Activated B cell treated with CpG ODN at 0.5 μM for 24 hours (primary cell): ENCODE results near the gene FBXL22. TPM values are rescaled to one million over a fixed set of nuclear protein-coding genes. Genes with fewer than 3 reads are reported as not detected.
A peak's percentile ranks its signal among the peaks of the same experiment; 100 is the strongest.

ENCODE experiments used
- ATAC-seq: fragments of 200-7000 bp; cut with Tn5 transposase; one replicate; pipeline ENCODE4 v1.10.0; 2021; ENCODE audit warnings: low read depth, mild to moderate bottlenecking, moderate library complexity
- CTCF ChIA-PET: fragments of 350-600 bp; sonication (Branson Sonifier 250); formaldehyde crosslinking; loops from one replicate; lab custom pipeline; 2021; ENCODE audit warnings: antibody characterized with exemption; lab: Charles Lee
- POLR2A ChIA-PET: fragments of 350-600 bp; sonication (Branson Sonifier 250); formaldehyde crosslinking; loops from one replicate; lab custom pipeline; 2021; ENCODE audit warnings: antibody characterized with exemption; lab: Charles Lee
- DNase-seq: peaks from one replicate; pipeline ENCODE4 v3.0.0; 2022
- H3K27ac Mint-ChIP-seq: one replicate; pipeline ENCODE4 v1.8.0; 2020; ENCODE audit warnings: mixed read lengths
- H3K27me3 Mint-ChIP-seq: one replicate; pipeline ENCODE4 v1.8.0; 2021; ENCODE audit warnings: mixed read lengths
- H3K36me3 Mint-ChIP-seq: one replicate; pipeline ENCODE4 v1.8.0; 2021; ENCODE audit warnings: low read depth, mixed read lengths
- H3K4me1 Mint-ChIP-seq: one replicate; pipeline ENCODE4 v1.8.0; 2021; ENCODE audit warnings: mixed read lengths
- H3K4me3 Mint-ChIP-seq: one replicate; pipeline ENCODE4 v1.8.0; 2020; ENCODE audit warnings: mild to moderate bottlenecking, mixed read lengths
- H3K9me3 Mint-ChIP-seq: one replicate; pipeline ENCODE4 v1.8.0; 2020; ENCODE audit warnings: mixed read lengths
- intact Hi-C: fragments of 100-400 bp; cut with micrococcal nuclease; formaldehyde crosslinking; loops from one replicate; pipeline ENCODE4 v1.15.1; 2024
- total RNA-seq: library from RNA; stranded (reverse); gene quantifications from 2 replicates; pipeline ENCODE4 v1.2.3, GENCODE V29; 2022
- TF ChIP-seq, protein P1 (sequence below): fragments of 200-600 bp; IDR thresholded peaks from one replicate; pipeline ENCODE4 v1.8.0; 2022; ENCODE audit warnings: antibody characterized with exemption, mild to moderate bottlenecking

The FBXL22 gene
- total RNA-seq, 1 donor from 2014 or later, result 1.2 TPM

DNA sequence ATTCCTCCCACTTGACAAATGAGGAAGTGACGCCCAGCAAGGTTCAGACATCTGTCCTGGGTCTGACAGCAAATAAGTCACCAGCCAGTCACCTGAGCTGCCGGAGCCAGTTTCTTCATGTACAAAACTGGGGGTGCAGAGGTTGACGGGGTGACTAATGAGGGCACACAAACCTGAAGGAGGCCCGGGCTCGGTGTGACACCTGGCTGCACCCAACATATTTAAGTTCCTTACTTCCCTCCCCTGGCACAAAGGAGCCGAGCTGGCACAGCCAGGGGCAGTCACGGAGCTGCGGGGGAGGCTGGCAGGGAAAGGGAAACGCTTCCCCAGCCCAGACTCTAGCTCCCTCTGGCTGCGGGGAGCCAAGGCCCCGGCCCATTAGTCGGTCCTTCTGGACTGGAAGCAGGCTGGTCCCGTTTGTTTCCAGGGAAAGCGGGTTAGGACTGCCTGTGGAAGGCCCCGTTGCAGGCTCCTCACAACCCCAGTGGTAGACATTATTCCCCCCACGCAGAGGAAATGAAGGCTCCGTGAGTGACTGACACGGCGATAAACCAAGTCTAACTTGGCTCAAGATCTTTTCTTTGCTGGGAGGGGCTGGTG lies 2.3 kb downstream of the FBXL22 start:
- H3K27me3 Mint-ChIP-seq, result no peaks in the 10 kb centered on the region
- H3K36me3 Mint-ChIP-seq, result peaks cover 5% of the 10 kb centered on the region
- DNase-seq, result peak; percentile 53
- H3K27ac Mint-ChIP-seq, result peak overlapping the region; percentile 86
- CTCF ChIA-PET, result interaction anchor here (0.8 to 4.2 kb wide), 6 partner anchors 11 to 133 kb away, joined by 3 to 27 read pairs (median 4); no protein-coding TSS in a partner anchor
- H3K9me3 Mint-ChIP-seq, result no peaks in the 10 kb centered on the region
- TF ChIP-seq, protein P1, sequence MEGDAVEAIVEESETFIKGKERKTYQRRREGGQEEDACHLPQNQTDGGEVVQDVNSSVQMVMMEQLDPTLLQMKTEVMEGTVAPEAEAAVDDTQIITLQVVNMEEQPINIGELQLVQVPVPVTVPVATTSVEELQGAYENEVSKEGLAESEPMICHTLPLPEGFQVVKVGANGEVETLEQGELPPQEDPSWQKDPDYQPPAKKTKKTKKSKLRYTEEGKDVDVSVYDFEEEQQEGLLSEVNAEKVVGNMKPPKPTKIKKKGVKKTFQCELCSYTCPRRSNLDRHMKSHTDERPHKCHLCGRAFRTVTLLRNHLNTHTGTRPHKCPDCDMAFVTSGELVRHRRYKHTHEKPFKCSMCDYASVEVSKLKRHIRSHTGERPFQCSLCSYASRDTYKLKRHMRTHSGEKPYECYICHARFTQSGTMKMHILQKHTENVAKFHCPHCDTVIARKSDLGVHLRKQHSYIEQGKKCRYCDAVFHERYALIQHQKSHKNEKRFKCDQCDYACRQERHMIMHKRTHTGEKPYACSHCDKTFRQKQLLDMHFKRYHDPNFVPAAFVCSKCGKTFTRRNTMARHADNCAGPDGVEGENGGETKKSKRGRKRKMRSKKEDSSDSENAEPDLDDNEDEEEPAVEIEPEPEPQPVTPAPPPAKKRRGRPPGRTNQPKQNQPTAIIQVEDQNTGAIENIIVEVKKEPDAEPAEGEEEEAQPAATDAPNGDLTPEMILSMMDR, result no peak
- POLR2A ChIA-PET, result interaction anchor here (0.6 to 7.8 kb wide), 14 partner anchors 11 to 554 kb away, joined by 3 to 96 read pairs (median 4); partner anchors contain the start of gene USP3
- peaks cover 78% of the 10 kb centered on the region for H3K4me1 Mint-ChIP-seq
- H3K4me3 Mint-ChIP-seq, result peak overlapping the region; percentile 80
- intact Hi-C loops, result loop anchor here (2.0 kb wide), 1 partner anchor 125 kb away; no protein-coding TSS in a partner anchor
- ATAC-seq, result peak; percentile 12

DNA sequence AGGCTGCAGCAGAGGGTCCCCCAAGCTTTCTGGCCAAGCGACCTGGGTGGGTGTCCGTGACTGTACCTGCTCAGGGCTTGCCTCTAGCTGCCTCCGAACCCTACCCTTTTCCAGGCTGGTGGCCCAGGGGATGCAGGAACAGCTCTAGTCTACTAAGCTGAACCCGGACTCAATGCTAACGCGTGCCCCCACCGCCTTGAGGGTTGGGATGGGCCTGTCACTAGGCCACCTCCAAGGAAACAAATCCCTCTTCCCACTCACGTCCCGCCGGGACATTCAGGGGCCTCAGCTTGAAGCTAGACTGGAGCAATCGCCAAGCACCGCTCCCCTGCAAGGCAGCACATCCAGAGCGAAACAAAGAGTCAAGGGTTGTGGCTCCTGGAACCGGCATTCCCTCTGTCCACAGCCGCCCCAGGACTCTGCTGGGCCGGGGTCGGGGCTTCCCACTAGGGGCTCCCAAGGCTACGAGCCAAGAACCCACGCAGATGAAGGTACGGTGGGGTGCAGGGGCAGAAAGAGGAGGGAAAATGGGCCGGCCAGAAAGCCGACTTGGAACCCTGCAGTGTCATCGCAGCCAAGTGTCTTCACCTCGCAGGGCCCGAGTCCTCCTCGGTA lies 2.9 kb downstream of the FBXL22 start:
- no peaks in the 10 kb centered on the region for H3K27me3 Mint-ChIP-seq
- H3K9me3 Mint-ChIP-seq, result no peaks in the 10 kb centered on the region
- peak overlapping the region; percentile 80 for H3K4me3 Mint-ChIP-seq
- intact Hi-C loops, result loop anchor here (1.0 to 10.0 kb wide), 7 partner anchors 97 to 553 kb away; partner anchors contain the start of genes CIAO2A and SNX22
- TF ChIP-seq, protein P1, result no peak
- CTCF ChIA-PET, result interaction anchor here (0.6 to 4.2 kb wide), 5 partner anchors 94 to 468 kb away, joined by 3 to 27 read pairs (median 4); no protein-coding TSS in a partner anchor
- peaks cover 75% of the 10 kb centered on the region for H3K4me1 Mint-ChIP-seq
- POLR2A ChIA-PET, result interaction anchor here (0.6 to 7.8 kb wide), 17 partner anchors 10 to 564 kb away, joined by 3 to 96 read pairs (median 4); partner anchors contain the start of genes CIAO2A and USP3
- H3K36me3 Mint-ChIP-seq, result peaks cover 3% of the 10 kb centered on the region
- ATAC-seq (no peak), DNase-seq (no peak)
- H3K27ac Mint-ChIP-seq, result peak overlapping the region; percentile 86

DNA sequence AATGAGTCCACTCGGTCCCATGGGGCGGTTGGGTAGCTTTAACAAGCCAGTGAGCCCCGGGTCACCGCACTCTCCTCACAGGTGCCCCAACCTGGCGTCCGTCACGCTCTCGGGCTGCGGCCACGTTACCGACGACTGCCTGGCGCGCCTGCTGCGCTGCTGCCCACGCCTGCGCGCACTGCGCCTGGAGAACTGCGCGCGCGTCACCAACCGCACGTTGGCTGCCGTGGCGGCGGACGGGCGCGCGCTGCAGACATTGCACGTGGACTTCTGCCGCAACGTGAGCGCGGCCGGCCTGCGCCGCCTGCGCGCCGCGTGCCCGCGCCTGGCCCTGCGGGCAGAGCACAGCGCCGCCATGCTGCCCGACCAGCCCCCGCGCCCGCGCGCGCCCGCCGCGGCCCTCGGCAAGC lies 3.4 kb downstream of the FBXL22 start:
- peaks cover 75% of the 10 kb centered on the region for H3K4me1 Mint-ChIP-seq
- no peaks in the 10 kb centered on the region for H3K9me3 Mint-ChIP-seq
- peak; percentile 90 for DNase-seq
- ChIA-PET CTCF (interaction anchor here (0.6 to 4.2 kb wide), 4 partner anchors 9 to 467 kb away, joined by 3 to 27 read pairs (median 6); no protein-coding TSS in a partner anchor), POLR2A (interaction anchor here (0.6 to 7.8 kb wide), 14 partner anchors 10 to 563 kb away, joined by 3 to 96 read pairs (median 4); partner anchors contain the start of genes CIAO2A and USP3)
- ATAC-seq, result peak; percentile 71
- H3K4me3 Mint-ChIP-seq, result peak overlapping the region; percentile 91
- no peaks in the 10 kb centered on the region for H3K27me3 Mint-ChIP-seq
- H3K36me3 Mint-ChIP-seq, result peaks cover 3% of the 10 kb centered on the region
- H3K27ac Mint-ChIP-seq, result peak overlapping the region; percentile 91
- TF ChIP-seq, protein P1, result no peak
- intact Hi-C loops, result loop anchor here (1.0 to 10.0 kb wide), 8 partner anchors 10 to 553 kb away; partner anchors contain the start of genes CIAO2A and SNX22

DNA sequence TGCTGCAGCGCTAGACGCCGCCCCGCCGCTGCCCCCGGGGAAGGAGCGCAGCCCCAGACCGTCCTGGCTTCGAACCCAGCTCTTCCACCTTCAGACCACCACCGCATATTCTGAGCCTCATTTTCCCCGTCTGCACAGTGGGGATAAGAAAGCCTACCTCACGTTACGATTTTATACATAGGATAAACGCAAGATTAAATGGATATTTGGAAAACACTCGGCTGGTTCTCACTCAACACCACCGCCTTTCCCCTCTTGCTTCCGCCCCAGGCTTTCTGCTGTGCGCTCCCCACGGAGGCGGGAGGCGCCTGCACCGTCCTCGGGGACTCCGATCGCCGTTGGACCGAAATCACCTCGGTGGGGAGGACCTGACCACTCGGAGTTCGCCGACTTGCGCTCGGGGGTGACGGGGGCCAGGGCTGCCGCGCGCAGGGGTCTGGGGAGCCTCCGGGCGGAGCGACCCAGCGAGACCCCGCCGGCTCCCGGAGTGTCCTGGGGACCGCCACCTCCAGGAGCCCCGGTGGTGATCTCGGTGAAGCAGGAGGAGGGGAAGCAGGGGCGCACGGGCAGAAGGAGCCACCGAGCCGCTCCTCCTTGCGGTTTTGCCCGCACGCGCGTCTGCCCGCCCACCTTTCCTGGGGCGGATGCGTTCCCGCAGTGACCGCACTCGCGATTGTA lies 4.0 kb downstream of the FBXL22 start:
- peak; percentile 9 for ATAC-seq
- intact Hi-C loops, result loop anchor here (1.0 to 10.0 kb wide), 5 partner anchors 9 to 554 kb away; partner anchors contain the start of genes CIAO2A and SNX22
- Mint-ChIP-seq H3K4me1 (peaks cover 75% of the 10 kb centered on the region), H3K27me3 (no peaks in the 10 kb centered on the region), H3K4me3 (peak overlapping the region; percentile 91), H3K9me3 (no peaks in the 10 kb centered on the region), H3K36me3 (peaks cover 3% of the 10 kb centered on the region), H3K27ac (peak overlapping the region; percentile 91)
- peak; percentile 43 for DNase-seq
- ChIA-PET CTCF (interaction anchor here (0.6 to 4.2 kb wide), 4 partner anchors 9 to 467 kb away, joined by 3 to 27 read pairs (median 6); no protein-coding TSS in a partner anchor), POLR2A (interaction anchor here (0.6 to 7.8 kb wide), 14 partner anchors 9 to 563 kb away, joined by 3 to 96 read pairs (median 4); partner anchors contain the start of genes CIAO2A and USP3)
- TF ChIP-seq, protein P1, result no peak
